Cardiac muscle cell (in vitro differentiated cells and primary cell): Measurements from ENCODE around the gene BRF1. TPM values are rescaled to one million over a fixed set of nuclear protein-coding genes. Genes with fewer than 3 reads are reported as not detected.

Experiments used
- DNase-seq, 2 donors: peaks; one replicate each; pipeline versions ENCODE4 v3.0.0 to v3.0.0-alpha.2; 2010 to 2017; ENCODE audit warnings: low read depth in 1 of 2, low spot score in 1 of 2
- H3K27ac ChIP-seq: fragments of 200-600 bp; sonication (generic); 2 replicates; pipeline ENCODE4 v1.5.1; 2016
- H3K27me3 ChIP-seq: fragments of 200-600 bp; sonication (generic); 2 replicates; pipeline ENCODE4 v1.6.0; 2016; ENCODE audit warnings: control low read depth
- H3K36me3 ChIP-seq: fragments of 200-600 bp; sonication (generic); 2 replicates; pipeline ENCODE4 v1.5.1; 2016; ENCODE audit warnings: control low read depth
- H3K4me1 ChIP-seq: fragments of 200-600 bp; sonication (generic); 2 replicates; pipeline ENCODE4 v1.8.1; 2017; ENCODE audit warnings: low read depth, mild to moderate bottlenecking, mixed run types
- H3K4me3 ChIP-seq: fragments of 200-600 bp; sonication (generic); 2 replicates; pipeline ENCODE4 v1.5.1; 2016; ENCODE audit warnings: mild to moderate bottlenecking
- H3K9me3 ChIP-seq: fragments of 200-600 bp; sonication (generic); 2 replicates; pipeline ENCODE4 v1.5.1; 2017; ENCODE audit warnings: low read depth, mild to moderate bottlenecking, control low read depth
- CTCF ChIP-seq: IDR thresholded peaks from 2 replicates; pipeline ENCODE4 v1.5.1; 2012; ENCODE audit warnings: low read depth, mild to moderate bottlenecking, low read length
- polyA plus RNA-seq: library from polyadenylated mRNA; unstranded; fragments of >200 nt; fragmentation: Nextera tagmentation; extraction: Ambion mirVana; gene quantifications from 2 replicates; pipeline ENCODE4 v1.2.1, GENCODE V29; 2016
- total RNA-seq: library from RNA; depleted of rRNA; stranded (reverse); fragments of >200 nt; gene quantifications from 2 replicates; pipeline ENCODE4 v1.2.3, GENCODE V29; 2016

The BRF1 gene
- total and polyA plus RNA-seq, 2 experiments from 2014 or later = 26.6 to 82.2 TPM

GRCh38 chr14:105286759-105287144 lies 14.0 kb downstream of the BRF1 start:
- Histone ChIP-seq H3K27me3 (no peaks in the 10 kb centered on the region), H3K27ac (no peak overlapping the region), H3K4me1 (no peaks in the 10 kb centered on the region), H3K9me3 (no peaks in the 10 kb centered on the region), H3K36me3 (no peaks in the 10 kb centered on the region), H3K4me3 (no peak overlapping the region)
- no peak for DNase-seq
- TF ChIP-seq CTCF = no peak

GRCh38 chr14:105285174-105285573 lies 15.6 kb downstream of the BRF1 start:
- no peaks in the 10 kb centered on the region for H3K9me3 ChIP-seq
- H3K27ac ChIP-seq = no peak overlapping the region
- no peaks in the 10 kb centered on the region for H3K27me3 ChIP-seq
- H3K4me1 ChIP-seq = no peaks in the 10 kb centered on the region
- H3K36me3 ChIP-seq = no peaks in the 10 kb centered on the region
- H3K4me3 ChIP-seq = no peak overlapping the region
- DNase-seq = no peak
- no peak for TF ChIP-seq CTCF

GRCh38 chr14:105283899-105284298 lies 16.9 kb downstream of the BRF1 start:
- Histone ChIP-seq H3K9me3 (no peaks in the 10 kb centered on the region), H3K36me3 (no peaks in the 10 kb centered on the region), H3K4me1 (no peaks in the 10 kb centered on the region), H3K27me3 (no peaks in the 10 kb centered on the region), H3K27ac (no peak overlapping the region), H3K4me3 (no peak overlapping the region)
- TF ChIP-seq CTCF = no peak
- no peak for DNase-seq

GRCh38 chr14:105283028-105283427 lies 17.8 kb downstream of the BRF1 start:
- H3K4me3 ChIP-seq = no peak overlapping the region
- H3K36me3 ChIP-seq = no peaks in the 10 kb centered on the region
- H3K4me1 ChIP-seq = no peaks in the 10 kb centered on the region
- no peaks in the 10 kb centered on the region for H3K27me3 ChIP-seq
- TF ChIP-seq CTCF = no peak
- no peak overlapping the region for H3K27ac ChIP-seq
- DNase-seq = no peak
- H3K9me3 ChIP-seq = no peaks in the 10 kb centered on the region

GRCh38 chr14:105282098-105282725 lies 18.6 kb downstream of the BRF1 start:
- H3K27me3 ChIP-seq = no peaks in the 10 kb centered on the region
- H3K36me3 ChIP-seq = no peaks in the 10 kb centered on the region
- no peak overlapping the region for H3K27ac ChIP-seq
- DNase-seq = no peak
- no peak for TF ChIP-seq CTCF
- H3K4me3 ChIP-seq = no peak overlapping the region
- no peaks in the 10 kb centered on the region for H3K4me1 ChIP-seq
- H3K9me3 ChIP-seq = no peaks in the 10 kb centered on the region
